Endodermal cell (in vitro differentiated cells): Measurements from ENCODE around the gene TNNC1. TPM values are rescaled to one million over a fixed set of nuclear protein-coding genes. Genes with fewer than 3 reads are reported as not detected.

ENCODE experiments used
- DNase-seq: peaks from one replicate; pipeline ENCODE4 v3.0.0-alpha.2; 2017
- H3K27ac ChIP-seq: 2 replicates; pipeline ENCODE4 v1.5.1; 2013; ENCODE audit warnings: mild to moderate bottlenecking, low read depth, low read length, moderate library complexity
- H3K27me3 ChIP-seq: 2 replicates; pipeline ENCODE4 v1.6.1; 2013; ENCODE audit warnings: mild to moderate bottlenecking, low read length, moderate library complexity; ENCODE audit not compliant: insufficient read depth, control insufficient read depth, poor library complexity, severe bottlenecking
- H3K36me3 ChIP-seq: 2 replicates; pipeline ENCODE4 v1.7.0; 2013; ENCODE audit warnings: mild to moderate bottlenecking, low read length, moderate library complexity; ENCODE audit not compliant: control insufficient read depth, insufficient read depth
- H3K4me1 ChIP-seq: one replicate; pipeline ENCODE4 v1.7.0; 2013; ENCODE audit warnings: low read length; ENCODE audit not compliant: control insufficient read depth, insufficient read depth
- H3K4me3 ChIP-seq: 2 replicates; pipeline ENCODE4 v1.5.1; 2013; ENCODE audit warnings: mild to moderate bottlenecking, low read length, moderate library complexity
- H3K9ac ChIP-seq: 2 replicates; pipeline ENCODE4 v1.6.1; 2013; ENCODE audit warnings: mild to moderate bottlenecking, low read length, moderate library complexity; ENCODE audit not compliant: poor library complexity, severe bottlenecking; ENCODE audit errors: extremely low read depth
- H3K9me3 ChIP-seq: 2 replicates; pipeline ENCODE4 v1.6.1; 2013; ENCODE audit warnings: mild to moderate bottlenecking, low read length, moderate library complexity; ENCODE audit not compliant: control insufficient read depth
- H3K27ac Mint-ChIP-seq: 2 replicates; pipeline ENCODE4 v1.8.0; 2020; ENCODE audit warnings: mixed read lengths
- H3K27me3 Mint-ChIP-seq: 2 replicates; pipeline ENCODE4 v1.8.0; 2021; ENCODE audit warnings: mild to moderate bottlenecking, mixed read lengths; ENCODE audit not compliant: insufficient read depth
- H3K36me3 Mint-ChIP-seq: 2 replicates; pipeline ENCODE4 v1.8.0; 2020; ENCODE audit warnings: low read depth, mixed read lengths
- H3K4me1 Mint-ChIP-seq: 2 replicates; pipeline ENCODE4 v1.8.0; 2020; ENCODE audit warnings: mixed read lengths
- H3K4me3 Mint-ChIP-seq: 2 replicates; pipeline ENCODE4 v1.8.0; 2020; ENCODE audit warnings: mild to moderate bottlenecking, moderate library complexity, mixed read lengths
- H3K9me3 Mint-ChIP-seq: 2 replicates; pipeline ENCODE4 v1.8.0; 2020; ENCODE audit warnings: mild to moderate bottlenecking, mixed read lengths
- WGBS, 2 experiments: methylation state at CpG; one replicate each; pipeline versions ENCODE4 v1.1.5 to v1.1.7; 2013; ENCODE audit warnings: missing lambda C conversion rate in 2 of 2, mixed read lengths in 1 of 2; ENCODE audit not compliant: insufficient coverage in 1 of 2, insufficient read length in 1 of 2; 5-methylcytosine and 5-hydroxymethylcytosine counted together
- total RNA-seq, 2 donors: library from RNA; stranded (reverse); fragmentation: NEBNext Ultra II Directional in 1 of 2; extraction: Animal tissue kit (Norgen Biotek cat#: 25700) in 1 of 2; gene quantifications; 2 replicates in 1 of 2; 3 replicates in 1 of 2; pipeline ENCODE4 v1.2.1, GENCODE V29; 2021
- TF ChIP-seq, protein P1 (sequence below): fragments of 200-600 bp; sonication (generic); conservative IDR thresholded peaks from 2 replicates; pipeline ENCODE4 v1.5.0; 2021; ENCODE audit warnings: antibody characterized with exemption, mild to moderate bottlenecking

Gene TNNC1
- total RNA-seq, 2 donors from 2014 or later = 44.8 to 64.6 TPM

DNA sequence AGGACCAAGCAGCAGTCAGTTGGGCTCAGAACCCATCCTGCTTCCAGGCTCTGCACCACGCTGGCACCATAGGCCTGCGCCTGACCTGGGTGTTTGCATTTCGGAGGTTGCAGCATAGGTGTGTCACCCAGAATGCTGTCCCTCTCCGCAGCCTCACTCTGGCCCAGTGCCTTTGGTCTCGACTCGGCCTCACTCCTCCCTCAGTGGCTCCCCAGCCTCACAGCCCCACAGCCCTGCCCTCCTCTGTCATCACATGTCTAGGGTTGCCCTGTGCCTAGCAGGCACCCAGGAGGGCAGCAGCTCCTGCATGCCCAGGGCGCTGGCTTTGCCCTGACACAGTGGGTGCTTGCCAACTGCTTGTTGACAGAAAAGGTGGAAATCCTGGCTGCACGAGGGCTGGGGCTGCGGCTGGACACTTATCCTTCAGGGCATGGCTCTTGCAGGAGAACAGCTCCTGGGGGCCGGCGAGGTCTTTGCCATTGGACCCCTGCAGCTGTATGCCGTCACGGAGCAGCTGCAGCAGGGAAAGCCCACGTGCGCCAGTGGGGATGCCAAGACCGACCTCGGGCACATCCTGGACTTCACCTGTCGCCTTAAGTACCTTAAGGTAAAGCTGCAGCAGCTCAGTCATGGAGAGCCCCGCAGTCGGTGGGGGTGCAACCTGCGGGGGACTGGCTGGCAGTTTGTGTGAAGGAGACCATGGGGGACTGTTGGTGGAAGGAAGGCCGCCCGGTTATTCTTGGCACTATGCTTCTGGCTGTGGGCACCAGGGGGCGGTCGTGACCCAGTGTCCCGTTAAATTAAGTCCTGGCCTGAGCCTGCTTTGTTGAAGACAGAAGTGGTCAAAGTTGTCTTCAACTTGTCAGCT lies 17.8 kb upstream of the TNNC1 start:
- Mint-ChIP-seq H3K36me3 (peaks cover 65% of the 10 kb centered on the region), H3K9me3 (no peaks in the 10 kb centered on the region), H3K4me3 (no peak overlapping the region), H3K27me3 (no peaks in the 10 kb centered on the region), H3K4me1 (peaks cover 1% of the 10 kb centered on the region), H3K27ac (peak overlapping the region; percentile 35)
- H3K4me3 ChIP-seq = no peak overlapping the region
- peak; percentile 88 for DNase-seq
- H3K27me3 ChIP-seq = no peaks in the 10 kb centered on the region
- H3K9ac ChIP-seq = no peak overlapping the region
- TF ChIP-seq, protein P1, sequence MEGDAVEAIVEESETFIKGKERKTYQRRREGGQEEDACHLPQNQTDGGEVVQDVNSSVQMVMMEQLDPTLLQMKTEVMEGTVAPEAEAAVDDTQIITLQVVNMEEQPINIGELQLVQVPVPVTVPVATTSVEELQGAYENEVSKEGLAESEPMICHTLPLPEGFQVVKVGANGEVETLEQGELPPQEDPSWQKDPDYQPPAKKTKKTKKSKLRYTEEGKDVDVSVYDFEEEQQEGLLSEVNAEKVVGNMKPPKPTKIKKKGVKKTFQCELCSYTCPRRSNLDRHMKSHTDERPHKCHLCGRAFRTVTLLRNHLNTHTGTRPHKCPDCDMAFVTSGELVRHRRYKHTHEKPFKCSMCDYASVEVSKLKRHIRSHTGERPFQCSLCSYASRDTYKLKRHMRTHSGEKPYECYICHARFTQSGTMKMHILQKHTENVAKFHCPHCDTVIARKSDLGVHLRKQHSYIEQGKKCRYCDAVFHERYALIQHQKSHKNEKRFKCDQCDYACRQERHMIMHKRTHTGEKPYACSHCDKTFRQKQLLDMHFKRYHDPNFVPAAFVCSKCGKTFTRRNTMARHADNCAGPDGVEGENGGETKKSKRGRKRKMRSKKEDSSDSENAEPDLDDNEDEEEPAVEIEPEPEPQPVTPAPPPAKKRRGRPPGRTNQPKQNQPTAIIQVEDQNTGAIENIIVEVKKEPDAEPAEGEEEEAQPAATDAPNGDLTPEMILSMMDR = peak; percentile 78
- 85% methylated on average over 21 to 26 of the region's 26 CpGs for WGBS, 2 experiments
- peaks cover 77% of the 10 kb centered on the region for H3K36me3 ChIP-seq
- H3K4me1 ChIP-seq = no peaks in the 10 kb centered on the region
- H3K27ac ChIP-seq = no peak overlapping the region
- H3K9me3 ChIP-seq = no peaks in the 10 kb centered on the region

DNA sequence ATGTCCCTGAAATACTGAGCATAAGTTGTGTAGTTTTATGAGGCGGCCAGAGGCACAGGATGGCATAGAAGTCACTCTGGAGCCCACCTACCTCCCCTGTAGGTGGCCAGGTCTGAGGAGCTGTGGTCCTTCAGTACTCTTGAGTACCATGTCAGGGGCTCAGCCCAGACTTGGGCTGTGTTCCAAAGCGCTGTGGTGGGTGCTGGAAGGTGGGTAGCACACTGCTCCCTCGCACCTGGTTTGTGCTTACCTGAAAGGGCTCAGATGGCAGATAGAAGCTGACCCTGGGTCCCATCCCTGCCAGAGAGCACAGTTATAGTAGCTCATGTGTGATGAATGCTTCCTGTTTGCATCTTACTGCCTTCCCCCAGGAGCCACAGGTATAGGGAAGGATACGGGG lies 17.1 kb upstream of the TNNC1 start:
- H3K4me3 ChIP-seq = no peak overlapping the region
- DNase-seq = no peak
- no peak overlapping the region for H3K9ac ChIP-seq
- no peak overlapping the region for H3K27ac ChIP-seq
- H3K9me3 Mint-ChIP-seq = no peaks in the 10 kb centered on the region
- H3K4me1 ChIP-seq = no peaks in the 10 kb centered on the region
- no peak overlapping the region for H3K4me3 Mint-ChIP-seq
- no peaks in the 10 kb centered on the region for H3K27me3 Mint-ChIP-seq
- WGBS, 2 experiments = 97 to 100% methylated on average over 3 to 4 of the region's 4 CpGs
- peaks cover 77% of the 10 kb centered on the region for H3K36me3 ChIP-seq
- TF ChIP-seq, protein P1 = no peak
- peaks cover 62% of the 10 kb centered on the region for H3K36me3 Mint-ChIP-seq
- H3K9me3 ChIP-seq = no peaks in the 10 kb centered on the region
- no peak overlapping the region for H3K27ac Mint-ChIP-seq
- H3K4me1 Mint-ChIP-seq = peaks cover 5% of the 10 kb centered on the region
- no peaks in the 10 kb centered on the region for H3K27me3 ChIP-seq

DNA sequence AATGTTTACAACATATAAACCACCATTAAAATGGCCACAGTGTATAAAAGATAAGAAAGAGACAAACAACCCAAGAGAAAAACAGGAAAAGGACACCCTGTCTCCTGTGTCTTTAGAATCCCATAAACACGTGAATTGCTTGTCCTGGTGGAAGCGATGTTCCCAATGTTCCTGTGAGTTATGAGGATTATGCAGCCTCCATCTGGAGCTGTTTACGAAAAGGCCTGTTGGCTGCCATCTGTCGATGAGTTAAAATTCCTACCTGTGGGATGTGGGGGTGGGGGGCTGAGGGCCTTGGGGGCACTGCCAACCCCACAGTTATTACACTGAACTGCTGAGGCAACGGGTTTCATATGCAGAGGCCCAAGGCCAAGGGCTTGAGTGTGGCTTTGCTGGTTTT lies 15.2 kb upstream of the TNNC1 start:
- H3K4me3 ChIP-seq = no peak overlapping the region
- H3K36me3 ChIP-seq = peaks cover 79% of the 10 kb centered on the region
- H3K36me3 Mint-ChIP-seq = peaks cover 56% of the 10 kb centered on the region
- DNase-seq = no peak
- no peaks in the 10 kb centered on the region for H3K27me3 Mint-ChIP-seq
- no peaks in the 10 kb centered on the region for H3K4me1 ChIP-seq
- TF ChIP-seq, protein P1 = no peak
- no peaks in the 10 kb centered on the region for H3K9me3 Mint-ChIP-seq
- no peak overlapping the region for H3K9ac ChIP-seq
- peaks cover 10% of the 10 kb centered on the region for H3K4me1 Mint-ChIP-seq
- H3K4me3 Mint-ChIP-seq = no peak overlapping the region
- H3K27ac ChIP-seq = no peak overlapping the region
- peak overlapping the region; percentile 80 for H3K27ac Mint-ChIP-seq
- no peaks in the 10 kb centered on the region for H3K27me3 ChIP-seq
- no peaks in the 10 kb centered on the region for H3K9me3 ChIP-seq
- 93% methylated on average over 3 to 5 of the region's 5 CpGs for WGBS, 2 experiments
